Neuronal stem cell (in vitro differentiated cells): Measurements from ENCODE around the gene EHMT2.

Source experiments
- DNase-seq: peaks from one replicate; pipeline ENCODE4 v3.0.0-alpha.2; 2013; ENCODE audit warnings: low spot score
- H2AFZ ChIP-seq: one replicate; pipeline ENCODE4 v1.6.1; 2013; ENCODE audit warnings: mild to moderate bottlenecking, low read length, inconsistent platforms
- H2AK5ac ChIP-seq: 2 replicates; pipeline ENCODE4 v1.6.1; 2013; ENCODE audit warnings: low read depth, mild to moderate bottlenecking, inconsistent platforms, low read length, moderate library complexity, mixed read lengths
- H2BK120ac ChIP-seq: 2 replicates; pipeline ENCODE4 v1.6.1; 2013; ENCODE audit warnings: low read depth, mild to moderate bottlenecking, inconsistent platforms, low read length, moderate library complexity, mixed read lengths
- H2BK12ac ChIP-seq: one replicate; pipeline ENCODE4 v1.6.1; 2013; ENCODE audit warnings: low read length, inconsistent platforms
- H2BK15ac ChIP-seq: 2 replicates; pipeline ENCODE4 v1.6.1; 2013; ENCODE audit warnings: mild to moderate bottlenecking, low read length, inconsistent platforms, mixed read lengths
- H2BK5ac ChIP-seq: one replicate; pipeline ENCODE4 v1.6.1; 2013; ENCODE audit warnings: inconsistent platforms, mild to moderate bottlenecking, low read length, moderate library complexity
- H3K14ac ChIP-seq: one replicate; pipeline ENCODE4 v1.6.1; 2013; ENCODE audit warnings: low read length, inconsistent platforms
- H3K18ac ChIP-seq: 2 replicates; pipeline ENCODE4 v1.6.1; 2013; ENCODE audit warnings: low read length, inconsistent platforms
- H3K23ac ChIP-seq: 2 replicates; pipeline ENCODE4 v1.6.1; 2013; ENCODE audit warnings: low read depth, mild to moderate bottlenecking, mixed read lengths, low read length, inconsistent platforms; ENCODE audit not compliant: poor library complexity
- H3K27ac ChIP-seq: replicated peaks from 3 replicates; pipeline ENCODE4 v1.5.1; 2013; ENCODE audit warnings: low read length, inconsistent platforms
- H3K27me3 ChIP-seq, 3 experiments: 2 replicates each; pipeline ENCODE4 v1.6.1; 2013; ENCODE audit warnings: low read length in 3 of 3, mild to moderate bottlenecking in 2 of 3, inconsistent platforms in 1 of 3, low read depth in 1 of 3, mixed read lengths in 1 of 3, moderate library complexity in 1 of 3; ENCODE audit not compliant: control insufficient read depth in 3 of 3, insufficient read depth in 3 of 3
- H3K36me3 ChIP-seq, 2 donors: replicated peaks in 1 of 2; 2 replicates each; pipeline ENCODE4 v1.6.1; 2013; ENCODE audit warnings: low read length in 2 of 2; ENCODE audit not compliant: control insufficient read depth in 2 of 2, insufficient read depth in 2 of 2
- H3K4ac ChIP-seq: 2 replicates; pipeline ENCODE4 v1.6.1; 2013; ENCODE audit warnings: inconsistent platforms, mild to moderate bottlenecking, low read length, moderate library complexity
- H3K4me1 ChIP-seq, 2 donors: 1 replicate in 1 of 2; 2 replicates in 1 of 2; pipeline ENCODE4 v1.6.1; 2013; ENCODE audit warnings: low read length in 2 of 2, low read depth in 1 of 2; ENCODE audit not compliant: control insufficient read depth in 2 of 2, insufficient read depth in 1 of 2
- H3K4me2 ChIP-seq: one replicate; pipeline ENCODE4 v1.6.1; 2013; ENCODE audit warnings: mild to moderate bottlenecking, low read length, inconsistent platforms; ENCODE audit not compliant: insufficient read depth, poor library complexity, severe bottlenecking
- H3K4me3 ChIP-seq, 2 donors: 2 replicates each; pipeline ENCODE4 v1.5.1; 2013; ENCODE audit warnings: low read length in 2 of 2, mild to moderate bottlenecking in 2 of 2, inconsistent platforms in 1 of 2, moderate library complexity in 1 of 2
- H3K79me1 ChIP-seq: one replicate; pipeline ENCODE4 v1.6.1; 2013; ENCODE audit warnings: low read depth, mild to moderate bottlenecking, inconsistent platforms, low read length, moderate library complexity
- H3K9ac ChIP-seq: one replicate; pipeline ENCODE4 v1.6.1; 2013; ENCODE audit warnings: mild to moderate bottlenecking, low read depth, low read length, inconsistent platforms; ENCODE audit not compliant: poor library complexity
- H3K9me3 ChIP-seq, 2 donors: replicated peaks in 1 of 2; 2 replicates each; pipeline versions ENCODE3 to v1.6.1; 2013; ENCODE audit warnings: low read length in 2 of 2, mild to moderate bottlenecking in 2 of 2, inconsistent platforms in 1 of 2, low read depth in 1 of 2, mixed read lengths in 1 of 2, moderate library complexity in 1 of 2; ENCODE audit not compliant: control insufficient read depth in 2 of 2, insufficient read depth in 1 of 2
- H4K8ac ChIP-seq: one replicate; pipeline ENCODE4 v1.6.1; 2013; ENCODE audit warnings: low read depth, mild to moderate bottlenecking, inconsistent platforms, low read length, moderate library complexity
- H4K91ac ChIP-seq: one replicate; pipeline ENCODE4 v1.6.1; 2013; ENCODE audit warnings: low read length, low read depth, mild to moderate bottlenecking, inconsistent platforms; ENCODE audit not compliant: poor library complexity
- WGBS, 2 donors: extraction: QIAGEN DNeasy Blood & Tissue Kit; methylation state at CpG; one replicate each; pipeline ENCODE4 v1.1.7; 2013; ENCODE audit warnings: missing lambda C conversion rate in 2 of 2, mixed read lengths in 1 of 2; ENCODE audit not compliant: insufficient read length in 2 of 2, insufficient replicate concordance in 1 of 2; ENCODE audit errors: extremely low coverage in 2 of 2; 5-methylcytosine and 5-hydroxymethylcytosine counted together

EHMT2 gene

DNA sequence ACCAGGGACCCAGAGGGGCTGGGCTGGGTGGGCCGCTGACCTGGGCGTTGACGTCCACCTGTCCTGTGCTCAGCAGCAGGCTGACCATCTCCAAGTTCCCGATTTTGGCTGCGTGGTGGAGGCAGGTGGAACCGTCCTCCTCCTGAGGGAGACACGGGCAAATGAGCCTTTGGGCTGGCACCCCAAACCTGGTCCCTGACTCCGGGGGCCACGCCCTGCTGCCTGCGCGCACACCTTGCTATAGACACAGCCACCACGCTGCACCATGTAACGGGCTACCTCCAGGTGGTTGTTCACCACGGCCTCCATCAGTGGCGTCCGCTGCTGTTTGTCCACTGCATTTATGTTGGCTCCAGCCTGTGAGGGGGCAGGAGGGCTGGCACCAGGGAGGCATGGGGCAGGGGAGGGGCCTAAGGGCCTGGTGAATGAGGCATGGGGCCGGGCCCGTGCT lies 10.9 kb downstream of the EHMT2 start:
- Histone ChIP-seq H3K4me1 (no peaks in the 10 kb centered on the region), H3K36me3 (peaks cover 71 to 91% of the 10 kb centered on the region in 2 donors), H2BK12ac (peak overlapping the region; percentile 22), H2BK120ac (no peak overlapping the region), H3K27ac (no peak overlapping the region), H3K23ac (peak overlapping the region; percentile 31), H3K4ac (no peak overlapping the region), H2BK15ac (no peak overlapping the region), H3K14ac (no peak overlapping the region), H3K4me2 (no peak overlapping the region), H2AFZ (no peak overlapping the region), H2BK5ac (no peak overlapping the region), H3K9me3 (peaks cover 0 to 2% of the 10 kb centered on the region in 2 donors), H3K18ac (peak overlapping the region; percentile 19), H3K27me3 (no peaks in the 10 kb centered on the region), H2AK5ac (no peak overlapping the region), H3K4me3 (no peak overlapping the region), H3K79me1 (peaks cover 11% of the 10 kb centered on the region), H4K8ac (no peak overlapping the region), H4K91ac (no peak overlapping the region), H3K9ac (no peak overlapping the region)
- no peak for DNase-seq
- WGBS, 2 donors: no CpG with 5 or more reads among the region's 18 CpGs

DNA sequence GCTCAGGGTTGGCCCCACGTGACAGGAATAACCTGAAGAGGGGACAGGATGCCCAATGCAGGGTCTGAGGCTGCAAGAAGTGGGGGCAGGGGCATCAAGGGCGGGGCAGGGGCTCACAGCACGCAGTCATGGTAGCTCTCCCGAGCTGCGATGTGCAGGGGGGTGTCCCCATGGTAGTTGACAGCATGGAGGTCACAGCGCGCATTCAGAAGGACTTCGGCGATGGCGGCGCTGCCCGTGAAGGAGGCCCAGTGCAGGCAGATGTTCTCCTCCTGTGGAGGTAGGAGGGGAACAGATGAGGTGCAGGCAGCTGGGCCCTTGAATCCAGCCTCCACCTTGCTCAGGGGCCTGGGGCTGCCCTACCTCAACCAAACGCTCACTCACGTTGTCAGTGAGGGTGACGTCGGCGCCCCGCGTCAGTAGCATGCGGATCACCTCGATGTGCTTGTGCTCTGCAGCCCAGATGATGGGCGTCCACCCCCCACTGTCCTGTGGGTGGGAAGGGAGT lies 12.9 kb downstream of the EHMT2 start:
- H3K9ac ChIP-seq: peak overlapping the region; percentile 60
- no peak overlapping the region for H2BK15ac ChIP-seq

DNA sequence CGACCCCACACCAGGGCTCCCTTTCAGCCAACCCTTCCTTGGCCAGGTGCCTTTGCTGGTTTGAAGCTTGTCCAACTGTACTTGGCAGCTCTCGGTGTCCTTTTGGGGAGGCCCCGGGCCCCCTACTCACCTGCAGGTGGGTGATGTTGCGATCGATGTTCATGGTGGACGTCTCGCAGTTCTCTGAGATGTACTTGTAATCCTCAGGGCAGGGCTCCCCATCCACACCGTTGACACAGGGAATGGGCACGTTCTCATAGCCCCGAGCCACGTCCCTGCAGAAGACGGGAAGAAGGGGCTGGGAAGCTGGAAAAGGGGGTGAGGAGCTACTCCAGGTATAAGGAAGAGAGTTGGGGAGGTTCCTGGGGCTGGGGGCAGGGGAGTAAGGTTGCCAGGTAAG lies 13.8 kb downstream of the EHMT2 start:
- Histone ChIP-seq H3K18ac (no peak overlapping the region), H3K14ac (no peak overlapping the region), H2BK120ac (no peak overlapping the region), H3K4me1 (no peaks in the 10 kb centered on the region), H2AK5ac (no peak overlapping the region), H4K8ac (no peak overlapping the region), H3K27me3 (no peaks in the 10 kb centered on the region), H3K36me3 (peaks cover 78 to 89% of the 10 kb centered on the region in 2 donors), H2BK5ac (no peak overlapping the region), H2AFZ (no peak overlapping the region), H3K4me3 (no peak overlapping the region), H3K79me1 (peaks cover 8% of the 10 kb centered on the region), H2BK15ac (no peak overlapping the region), H3K23ac (no peak overlapping the region), H3K9ac (no peak overlapping the region), H3K4me2 (no peak overlapping the region), H4K91ac (no peak overlapping the region), H2BK12ac (no peak overlapping the region), H3K9me3 (peaks cover 0 to 2% of the 10 kb centered on the region in 2 donors), H3K27ac (no peak overlapping the region), H3K4ac (no peak overlapping the region)
- DNase-seq: no peak
- whole genome bisulfite sequencing, 2 donors: no CpG with 5 or more reads among the region's 12 CpGs

More for the DNA sequence above, 12.9 kb downstream of the EHMT2 start:
- DNase-seq: no peak
- Histone ChIP-seq H3K4ac (no peak overlapping the region), H2BK5ac (no peak overlapping the region), H3K14ac (no peak overlapping the region), H3K27ac (no peak overlapping the region), H4K8ac (no peak overlapping the region), H3K18ac (no peak overlapping the region), H2BK120ac (no peak overlapping the region), H2BK12ac (no peak overlapping the region), H3K23ac (peak overlapping the region; percentile 65), H2AFZ (no peak overlapping the region), H2AK5ac (no peak overlapping the region), H3K4me2 (no peak overlapping the region), H3K27me3 (no peaks in the 10 kb centered on the region), H3K9me3 (peaks cover 0 to 2% of the 10 kb centered on the region in 2 donors), H3K4me3 (no peak overlapping the region), H3K36me3 (peaks cover 86 to 96% of the 10 kb centered on the region in 2 donors), H3K79me1 (peaks cover 11% of the 10 kb centered on the region), H3K4me1 (no peaks in the 10 kb centered on the region), H4K91ac (peak overlapping the region; percentile 53)
- WGBS, 2 donors: no CpG with 5 or more reads among the region's 22 CpGs

DNA sequence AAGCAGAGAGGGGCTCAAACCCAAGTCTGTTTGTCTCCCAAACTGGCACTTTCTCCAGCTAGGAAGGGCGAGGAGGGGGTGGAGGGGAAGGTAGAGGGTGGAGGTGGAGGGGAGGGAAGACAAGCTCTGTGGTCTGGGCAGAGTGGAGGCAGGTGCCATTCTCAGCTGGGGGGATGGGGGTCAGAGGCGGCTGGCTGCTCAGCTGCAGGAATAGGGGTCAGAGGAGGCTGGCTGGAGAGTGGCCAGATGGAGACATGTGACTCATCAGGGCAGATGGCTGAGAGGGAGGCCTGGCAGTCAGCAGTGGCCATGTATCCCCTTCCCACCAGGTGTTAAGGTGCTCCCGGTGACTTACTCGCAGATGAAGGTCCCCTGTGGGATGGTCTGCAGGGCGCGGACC lies 15.2 kb downstream of the EHMT2 start:
- Histone ChIP-seq H3K27me3 (no peaks in the 10 kb centered on the region), H2BK15ac (no peak overlapping the region), H2BK120ac (no peak overlapping the region), H3K9me3 (peaks cover 0 to 2% of the 10 kb centered on the region in 2 donors), H3K79me1 (peaks cover 3% of the 10 kb centered on the region), H4K8ac (no peak overlapping the region), H3K9ac (no peak overlapping the region), H3K4me1 (no peaks in the 10 kb centered on the region), H2BK5ac (no peak overlapping the region), H3K4me2 (no peak overlapping the region), H3K27ac (no peak overlapping the region), H3K4ac (no peak overlapping the region), H2BK12ac (no peak overlapping the region), H3K4me3 (no peak overlapping the region), H3K36me3 (peaks cover 64 to 76% of the 10 kb centered on the region in 2 donors), H2AK5ac (no peak overlapping the region), H3K18ac (no peak overlapping the region), H4K91ac (no peak overlapping the region), H3K23ac (no peak overlapping the region), H2AFZ (no peak overlapping the region), H3K14ac (no peak overlapping the region)
- WGBS, 2 donors: no CpG with 5 or more reads among the region's 6 CpGs
- DNase-seq: no peak
